K562 (cell line): ENCODE data around the gene GALNT5. TPM values are rescaled to one million over a fixed set of nuclear protein-coding genes. Genes with fewer than 3 reads are reported as not detected.

Experiments
- EP300 ChIP-seq: IDR thresholded peaks from 2 replicates; pipeline ENCODE4 v1.6.1; 2012; ENCODE audit warnings: low read length, improper control_type of control experiment
- HCFC1 ChIP-seq: IDR thresholded peaks from 2 replicates; pipeline ENCODE4 v1.6.1; 2012; ENCODE audit warnings: low read depth, low read length, improper control_type of control experiment
- JUND ChIP-seq, 2 experiments: IDR thresholded peaks; 2 replicates in 1 of 2; 3 replicates in 1 of 2; pipeline ENCODE4 v1.6.1; 2011; ENCODE audit warnings: borderline replicate concordance in 2 of 2, low read depth in 2 of 2, low read length in 2 of 2, improper control_type of control experiment in 1 of 2, missing biosample characterization in 1 of 2, missing genetic modification characterization in 1 of 2, missing genetic modification reagents in 1 of 2
- LEF1 ChIP-seq: fragments of 450-650 bp; IDR thresholded peaks from 2 replicates; pipeline ENCODE4 v1.6.1; 2016; ENCODE audit warnings: mild to moderate bottlenecking
- MYC ChIP-seq, 2 experiments: fragments of 250-450 bp in 1 of 2; sonication (Bioruptor Pico) in 1 of 2; IDR thresholded peaks; 2 replicates each; pipeline versions ENCODE4 v1.5.1 to v1.6.1; 2012 to 2021; ENCODE audit warnings: low read depth in 2 of 2, borderline replicate concordance in 1 of 2, improper control_type of control experiment in 1 of 2, low read length in 1 of 2, mild to moderate bottlenecking in 1 of 2, moderate library complexity in 1 of 2
- PYGO2 ChIP-seq: fragments of 450-650 bp; IDR thresholded peaks from 2 replicates; pipeline ENCODE4 v1.6.1; 2016; ENCODE audit warnings: mild to moderate bottlenecking, missing genetic modification characterization, moderate library complexity, missing compliant biosample characterization
- SRSF3 ChIP-seq: fragments of 200-400 bp; formaldehyde crosslinking; IDR thresholded peaks from 2 replicates; pipeline ENCODE4 v1.6.1; 2016; ENCODE audit warnings: mild to moderate bottlenecking, low read length, moderate library complexity; ENCODE audit not compliant: insufficient read depth
- TEAD4 ChIP-seq, 2 experiments: sonication (generic) in 1 of 2; formaldehyde crosslinking in 1 of 2; IDR thresholded peaks; 2 replicates each; pipeline versions ENCODE4 v1.6.1 to v1.8.0; 2012 to 2022; ENCODE audit warnings: borderline replicate concordance in 1 of 2, inconsistent platforms in 1 of 2, low read length in 1 of 2, mild to moderate bottlenecking in 1 of 2, missing genetic modification reagents in 1 of 2
- polyA plus RNA-seq, 8 experiments: library from polyadenylated mRNA; depleted of rRNA in 4 of 8; stranded (reverse) in 5 of 8; unstranded in 3 of 8; fragments of >200 nt; fragmentation: Nextera tagmentation in 2 of 8; fragmentation: Illumina TruSeq in 1 of 8; extraction: Ambion mirVana in 2 of 8; extraction: Trizol in 1 of 8; gene quantifications; 2 replicates each; pipeline versions ENCODE4 v1.2.1 to v1.2.3, GENCODE V29; 2011 to 2014; ENCODE audit warnings: inconsistent platforms in 1 of 8, missing spikeins in 1 of 8
- total RNA-seq, 7 experiments: library from RNA; depleted of rRNA in 6 of 7; stranded (reverse); fragments of >200 nt in 6 of 7; fragmentation: Illumina TruSeq in 2 of 7; extraction: Trizol in 2 of 7; gene quantifications; 2 replicates each; pipeline versions ENCODE4 v1.2.1 to v1.2.3, GENCODE V29; 2011 to 2021; ENCODE audit warnings: low replicate concordance in 1 of 7
- TF ChIP-seq, protein P1 (sequence below): fragments of 250-450 bp; sonication (Bioruptor Pico); IDR thresholded peaks from 2 replicates; pipeline ENCODE4 v1.5.1; 2021; ENCODE audit warnings: mild to moderate bottlenecking
- TF ChIP-seq, protein P2 (sequence below): sonication (generic); formaldehyde crosslinking; IDR thresholded peaks from 2 replicates; pipeline ENCODE4 v1.8.1; 2023; ENCODE audit warnings: mild to moderate bottlenecking, missing genetic modification reagents
- TF ChIP-seq, protein P3 (sequence below): fragments of 450-650 bp; IDR thresholded peaks from 2 replicates; pipeline ENCODE4 v1.6.1; 2014; ENCODE audit warnings: low read depth, mild to moderate bottlenecking, moderate library complexity, borderline replicate concordance
- TF ChIP-seq, protein P4 (sequence below): fragments of 200-800 bp; sonication (Bioruptor generic); IDR thresholded peaks from 2 replicates; pipeline ENCODE4 v1.6.1; 2017; ENCODE audit warnings: missing genetic modification characterization, missing compliant biosample characterization

Gene GALNT5
- total and polyA plus RNA-seq, 9 of the 15 experiments (the other 6 are each of a cell fraction or from before 2014, with no cell fraction given) = 21.6 to 73.0 (median 54.7) TPM

DNA sequence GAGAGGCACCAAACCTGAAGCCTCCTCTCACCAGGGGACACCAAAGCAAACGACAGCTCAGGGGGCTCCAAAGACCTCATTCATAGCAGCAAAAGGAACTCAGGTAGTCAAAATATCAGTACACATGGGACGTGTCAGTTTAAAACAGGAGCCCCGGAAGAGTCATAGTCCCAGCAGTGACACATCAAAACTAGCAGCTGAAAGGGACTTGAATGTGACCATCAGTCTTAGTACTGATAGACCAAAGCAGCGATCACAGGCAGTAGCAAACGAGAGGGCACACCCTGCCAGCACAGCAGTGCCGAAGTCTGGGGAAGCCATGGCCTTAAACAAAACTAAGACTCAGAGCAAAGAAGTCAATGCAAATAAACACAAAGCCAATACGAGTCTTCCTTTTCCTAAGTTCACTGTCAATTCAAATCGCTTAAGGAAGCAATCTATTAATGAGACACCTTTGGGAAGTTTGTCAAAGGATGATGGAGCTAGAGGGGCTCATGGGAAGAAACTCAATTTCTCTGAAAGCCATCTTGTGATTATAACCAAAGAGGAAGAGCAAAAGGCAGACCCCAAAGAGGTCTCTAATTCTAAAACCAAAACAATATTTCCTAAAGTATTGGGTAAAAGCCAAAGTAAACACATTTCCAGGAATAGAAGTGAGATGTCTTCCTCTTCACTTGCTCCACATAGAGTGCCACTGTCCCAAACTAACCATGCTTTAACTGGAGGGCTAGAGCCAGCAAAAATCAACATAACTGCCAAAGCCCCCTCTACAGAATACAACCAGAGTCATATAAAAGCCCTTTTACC lies 1.2 kb downstream of the GALNT5 start (continued):
- TF ChIP-seq TEAD4 (IDR thresholded peaks at IDR 0.05; ENCODE audit: low read length) (peak; percentile 34; the same call in 1 of the 2 replicates), TEAD4 (CRISPR knock-in tag; IDR thresholded peaks at IDR 0.05; ENCODE audit: borderline replicate concordance) (no peak), PYGO2 (tag) (0 out of 2 replicates have a peak, but pooled peaks have one; percentile 28), JUND (IDR thresholded peaks at IDR 0.05; ENCODE audit: borderline replicate concordance, low read depth, low read length) (peak; percentile 79), JUND (tag; IDR thresholded peaks at IDR 0.05; ENCODE audit: borderline replicate concordance, low read depth, low read length) (peak; percentile 70; the same call in 2 of the 3 replicates), SRSF3 (no peak), LEF1 (peak; percentile 40; the same call in 1 of the 2 replicates), MYC (IDR thresholded peaks at IDR 0.05; ENCODE audit: low read depth, low read length) (peak; percentile 54; the same call in 1 of the 2 replicates), MYC (CRISPR knock-in tag; IDR thresholded peaks at IDR 0.05; ENCODE audit: borderline replicate concordance, low read depth) (no peak), EP300 (peak; percentile 81), HCFC1 (0 out of 2 replicates have a peak, but pooled peaks have one; percentile 28)
- TF ChIP-seq, protein P1, sequence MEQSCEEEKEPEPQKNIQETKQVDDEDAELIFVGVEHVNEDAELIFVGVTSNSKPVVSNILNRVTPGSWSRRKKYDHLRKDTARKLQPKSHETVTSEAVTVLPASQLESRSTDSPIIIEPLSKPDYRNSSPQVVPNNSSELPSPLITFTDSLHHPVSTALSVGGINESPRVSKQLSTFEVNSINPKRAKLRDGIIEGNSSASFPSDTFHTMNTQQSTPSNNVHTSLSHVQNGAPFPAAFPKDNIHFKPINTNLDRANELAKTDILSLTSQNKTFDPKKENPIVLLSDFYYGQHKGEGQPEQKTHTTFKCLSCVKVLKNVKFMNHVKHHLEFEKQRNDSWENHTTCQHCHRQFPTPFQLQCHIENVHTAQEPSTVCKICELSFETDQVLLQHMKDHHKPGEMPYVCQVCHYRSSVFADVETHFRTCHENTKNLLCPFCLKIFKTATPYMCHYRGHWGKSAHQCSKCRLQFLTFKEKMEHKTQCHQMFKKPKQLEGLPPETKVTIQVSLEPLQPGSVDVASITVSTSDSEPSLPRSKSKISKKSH (CRISPR knock-in tag) = no peak
- TF ChIP-seq, protein P2, sequence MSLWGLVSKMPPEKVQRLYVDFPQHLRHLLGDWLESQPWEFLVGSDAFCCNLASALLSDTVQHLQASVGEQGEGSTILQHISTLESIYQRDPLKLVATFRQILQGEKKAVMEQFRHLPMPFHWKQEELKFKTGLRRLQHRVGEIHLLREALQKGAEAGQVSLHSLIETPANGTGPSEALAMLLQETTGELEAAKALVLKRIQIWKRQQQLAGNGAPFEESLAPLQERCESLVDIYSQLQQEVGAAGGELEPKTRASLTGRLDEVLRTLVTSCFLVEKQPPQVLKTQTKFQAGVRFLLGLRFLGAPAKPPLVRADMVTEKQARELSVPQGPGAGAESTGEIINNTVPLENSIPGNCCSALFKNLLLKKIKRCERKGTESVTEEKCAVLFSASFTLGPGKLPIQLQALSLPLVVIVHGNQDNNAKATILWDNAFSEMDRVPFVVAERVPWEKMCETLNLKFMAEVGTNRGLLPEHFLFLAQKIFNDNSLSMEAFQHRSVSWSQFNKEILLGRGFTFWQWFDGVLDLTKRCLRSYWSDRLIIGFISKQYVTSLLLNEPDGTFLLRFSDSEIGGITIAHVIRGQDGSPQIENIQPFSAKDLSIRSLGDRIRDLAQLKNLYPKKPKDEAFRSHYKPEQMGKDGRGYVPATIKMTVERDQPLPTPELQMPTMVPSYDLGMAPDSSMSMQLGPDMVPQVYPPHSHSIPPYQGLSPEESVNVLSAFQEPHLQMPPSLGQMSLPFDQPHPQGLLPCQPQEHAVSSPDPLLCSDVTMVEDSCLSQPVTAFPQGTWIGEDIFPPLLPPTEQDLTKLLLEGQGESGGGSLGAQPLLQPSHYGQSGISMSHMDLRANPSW (CRISPR knock-in tag) = no peak
- TF ChIP-seq, protein P3, sequence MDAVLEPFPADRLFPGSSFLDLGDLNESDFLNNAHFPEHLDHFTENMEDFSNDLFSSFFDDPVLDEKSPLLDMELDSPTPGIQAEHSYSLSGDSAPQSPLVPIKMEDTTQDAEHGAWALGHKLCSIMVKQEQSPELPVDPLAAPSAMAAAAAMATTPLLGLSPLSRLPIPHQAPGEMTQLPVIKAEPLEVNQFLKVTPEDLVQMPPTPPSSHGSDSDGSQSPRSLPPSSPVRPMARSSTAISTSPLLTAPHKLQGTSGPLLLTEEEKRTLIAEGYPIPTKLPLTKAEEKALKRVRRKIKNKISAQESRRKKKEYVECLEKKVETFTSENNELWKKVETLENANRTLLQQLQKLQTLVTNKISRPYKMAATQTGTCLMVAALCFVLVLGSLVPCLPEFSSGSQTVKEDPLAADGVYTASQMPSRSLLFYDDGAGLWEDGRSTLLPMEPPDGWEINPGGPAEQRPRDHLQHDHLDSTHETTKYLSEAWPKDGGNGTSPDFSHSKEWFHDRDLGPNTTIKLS = peak; percentile 90; the same call in 1 of the 2 replicates
- TF ChIP-seq, protein P4, sequence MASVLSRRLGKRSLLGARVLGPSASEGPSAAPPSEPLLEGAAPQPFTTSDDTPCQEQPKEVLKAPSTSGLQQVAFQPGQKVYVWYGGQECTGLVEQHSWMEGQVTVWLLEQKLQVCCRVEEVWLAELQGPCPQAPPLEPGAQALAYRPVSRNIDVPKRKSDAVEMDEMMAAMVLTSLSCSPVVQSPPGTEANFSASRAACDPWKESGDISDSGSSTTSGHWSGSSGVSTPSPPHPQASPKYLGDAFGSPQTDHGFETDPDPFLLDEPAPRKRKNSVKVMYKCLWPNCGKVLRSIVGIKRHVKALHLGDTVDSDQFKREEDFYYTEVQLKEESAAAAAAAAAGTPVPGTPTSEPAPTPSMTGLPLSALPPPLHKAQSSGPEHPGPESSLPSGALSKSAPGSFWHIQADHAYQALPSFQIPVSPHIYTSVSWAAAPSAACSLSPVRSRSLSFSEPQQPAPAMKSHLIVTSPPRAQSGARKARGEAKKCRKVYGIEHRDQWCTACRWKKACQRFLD = peak; percentile 76; the same call in 1 of the 2 replicates
